BLaER1 treated with 17β-estradiol and CSF1 and Interleukin-3, amounts not matched to agents 10 nM and 100 nM (cell line): ENCODE data around the gene SMYD1.

Experiments used
- H3K27ac ChIP-seq, 11 experiments: shearing (Covaris generic); formaldehyde crosslinking; 2 replicates each; pipeline ENCODE4 v1.8.1; 2022
- H3K27me3 ChIP-seq, 11 experiments: shearing (Covaris generic); formaldehyde crosslinking; 2 replicates each; pipeline ENCODE4 v1.8.1; 2022
- H3K36me3 ChIP-seq, 11 experiments: shearing (Covaris generic); formaldehyde crosslinking; 2 replicates each; pipeline ENCODE4 v1.8.1; 2022
- H3K4me1 ChIP-seq, 10 experiments: shearing (Covaris generic); formaldehyde crosslinking; 2 replicates each; pipeline ENCODE4 v1.8.1; 2022
- H3K4me2 ChIP-seq, 11 experiments: shearing (Covaris generic); formaldehyde crosslinking; 2 replicates each; pipeline ENCODE4 v1.8.1; 2022
- H3K4me3 ChIP-seq, 10 experiments: shearing (Covaris generic); formaldehyde crosslinking; 2 replicates each; pipeline ENCODE4 v1.8.1; 2022
- H3K9ac ChIP-seq, 11 experiments: shearing (Covaris generic); formaldehyde crosslinking; 2 replicates each; pipeline ENCODE4 v1.8.1; 2022
- H3K9me3 ChIP-seq, 11 experiments: shearing (Covaris generic); formaldehyde crosslinking; replicated peaks in 1 of 11; 2 replicates each; pipeline ENCODE4 v1.8.1; 2022
- H4K20me1 ChIP-seq, 11 experiments: shearing (Covaris generic); formaldehyde crosslinking; 2 replicates each; pipeline ENCODE4 v1.8.1; 2022
- Cebpa-rat ChIP-seq, 11 experiments: shearing (Covaris generic); IDR thresholded peaks; 2 replicates each; pipeline ENCODE4 v1.8.1; 2022

SMYD1 gene

DNA sequence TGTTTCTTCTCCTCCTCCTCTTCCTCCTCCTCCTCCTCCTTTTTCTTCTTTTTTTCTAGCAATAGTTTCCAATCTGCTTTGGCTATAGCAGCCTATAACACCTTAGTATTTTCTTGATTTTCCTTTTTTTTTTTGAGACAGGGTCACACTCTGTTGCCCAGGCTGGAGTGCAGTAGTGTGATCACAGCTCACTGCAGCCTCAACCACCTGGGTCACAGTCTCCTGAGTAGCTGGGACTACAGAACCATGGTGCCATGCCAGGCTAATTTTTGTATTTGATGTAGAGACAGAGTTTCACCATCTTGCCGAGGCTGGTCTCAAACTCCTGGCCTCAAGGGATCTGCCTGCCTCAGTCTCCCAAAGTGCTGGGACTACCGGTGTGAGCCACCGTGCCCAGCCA, 91.9 kb downstream of the SMYD1 start:
- Histone ChIP-seq H3K4me1 (no peaks in the 10 kb centered on the region), H3K36me3 (no peaks in the 10 kb centered on the region), H3K27ac (no peak overlapping the region), H3K4me2 (no peak overlapping the region), H3K9me3 (no peaks in the 10 kb centered on the region), H3K27me3 (no peaks in the 10 kb centered on the region), H4K20me1 (no peaks in the 10 kb centered on the region), H3K4me3 (no peak overlapping the region), H3K9ac (no peak overlapping the region)
- no peak for TF ChIP-seq Cebpa-rat (IDR thresholded peaks at IDR 0.05)

DNA sequence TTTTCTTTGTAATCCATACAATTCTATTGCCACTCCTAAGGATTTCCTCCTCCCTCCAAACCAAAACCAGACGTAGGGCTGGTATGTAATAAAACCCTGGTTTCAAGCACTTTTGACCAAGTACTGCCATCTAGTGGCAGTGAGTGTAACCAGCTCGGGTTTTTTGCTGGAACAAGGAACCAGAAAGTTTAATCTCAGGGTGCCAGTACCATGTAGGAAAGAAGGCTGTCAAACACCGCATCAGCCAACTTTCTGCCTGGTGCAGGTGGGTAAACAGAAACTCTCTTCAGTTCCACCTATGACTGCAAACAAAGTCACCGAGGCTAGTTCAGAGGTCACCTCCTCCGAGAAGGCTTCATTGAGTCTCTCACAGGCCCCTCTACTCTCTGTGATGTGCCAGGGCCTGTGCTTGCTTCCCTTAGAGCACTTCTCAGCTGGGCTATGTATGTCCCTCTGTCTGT, 92.4 kb downstream of the SMYD1 start:
- H3K4me2 ChIP-seq, result no peak overlapping the region
- H4K20me1 ChIP-seq, result no peaks in the 10 kb centered on the region
- TF ChIP-seq Cebpa-rat (IDR thresholded peaks at IDR 0.05), result no peak
- H3K4me3 ChIP-seq, result no peak overlapping the region
- H3K9me3 ChIP-seq, result no peaks in the 10 kb centered on the region
- H3K27me3 ChIP-seq, result no peaks in the 10 kb centered on the region
- H3K4me1 ChIP-seq, result no peaks in the 10 kb centered on the region
- H3K36me3 ChIP-seq, result no peaks in the 10 kb centered on the region
- H3K27ac ChIP-seq, result no peak overlapping the region
- H3K9ac ChIP-seq, result no peak overlapping the region

DNA sequence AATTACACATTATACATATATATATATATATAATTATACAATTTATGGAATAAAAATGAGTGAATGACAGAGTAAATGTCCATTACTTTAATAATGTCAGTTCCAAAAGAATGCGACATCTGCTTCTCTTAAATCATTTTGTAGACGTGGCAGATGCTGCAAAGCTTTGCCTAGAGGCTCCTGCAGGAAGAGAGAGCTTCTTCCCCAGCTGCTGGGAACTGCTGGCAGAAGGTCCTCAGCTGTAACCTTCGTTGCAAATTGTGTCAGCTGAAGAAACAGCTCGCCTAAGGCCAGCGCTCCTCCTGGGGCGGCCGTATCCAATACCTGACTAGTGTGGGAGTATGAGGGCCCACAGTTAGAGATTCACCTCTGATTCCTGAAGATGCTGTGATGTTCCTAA, 92.9 kb downstream of the SMYD1 start:
- no peak overlapping the region for H3K4me3 ChIP-seq
- H3K4me1 ChIP-seq, result no peaks in the 10 kb centered on the region
- no peaks in the 10 kb centered on the region for H3K9me3 ChIP-seq
- H3K36me3 ChIP-seq, result no peaks in the 10 kb centered on the region
- no peak overlapping the region for H3K4me2 ChIP-seq
- H3K9ac ChIP-seq, result no peak overlapping the region
- no peaks in the 10 kb centered on the region for H4K20me1 ChIP-seq
- H3K27ac ChIP-seq, result no peak overlapping the region
- no peaks in the 10 kb centered on the region for H3K27me3 ChIP-seq
- no peak for TF ChIP-seq Cebpa-rat (IDR thresholded peaks at IDR 0.05)

DNA sequence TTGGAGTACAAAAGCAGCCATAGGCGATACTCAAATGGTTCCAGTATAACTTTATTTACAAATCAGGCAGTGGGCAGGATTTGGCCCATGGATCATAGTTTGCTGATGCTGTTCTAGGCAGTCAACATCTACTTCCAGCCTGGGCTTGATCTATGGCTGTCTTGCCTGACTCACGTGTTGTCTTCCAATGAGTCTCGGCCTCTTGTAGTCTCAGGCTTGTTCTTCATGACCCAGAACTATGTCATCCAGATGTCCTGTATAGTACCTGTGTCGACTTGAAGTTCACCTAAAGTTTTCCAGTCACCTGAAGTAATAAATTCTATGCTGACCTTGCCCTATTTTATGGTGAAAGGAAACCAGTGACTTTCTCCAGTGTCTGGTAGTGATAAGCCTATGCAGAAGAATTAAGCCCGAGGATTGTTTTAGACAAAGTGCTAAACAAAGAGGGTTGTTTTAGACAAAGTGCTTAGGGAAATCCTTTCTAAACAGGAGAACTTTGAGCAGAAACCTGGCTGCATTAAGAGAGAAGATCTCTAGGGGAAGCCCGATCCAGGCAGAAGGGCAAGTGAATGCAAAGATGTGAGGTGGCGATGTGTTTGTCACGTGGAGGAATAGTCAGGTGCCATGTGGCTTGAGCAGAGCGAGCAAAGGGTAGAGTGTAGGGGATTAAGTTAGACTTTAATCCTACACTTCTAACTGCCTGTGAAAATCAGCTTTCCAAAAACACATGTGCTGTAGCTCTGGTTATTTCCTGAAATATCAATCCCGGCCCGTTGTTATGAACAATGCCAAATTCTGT, 94.0 kb downstream of the SMYD1 start:
- Histone ChIP-seq H3K4me3 (no peak overlapping the region), H3K9me3 (no peaks in the 10 kb centered on the region), H3K4me2 (no peak overlapping the region), H4K20me1 (no peaks in the 10 kb centered on the region), H3K36me3 (no peaks in the 10 kb centered on the region), H3K27ac (no peak overlapping the region), H3K4me1 (no peaks in the 10 kb centered on the region), H3K27me3 (no peaks in the 10 kb centered on the region), H3K9ac (no peak overlapping the region)
- TF ChIP-seq Cebpa-rat (IDR thresholded peaks at IDR 0.05), result no peak
